ENCODE data around the gene USF1. TPM values are rescaled to one million over a fixed set of nuclear protein-coding genes. Genes with fewer than 3 reads are reported as not detected.

The USF1 gene
- total RNA-seq, 2 experiments from 2014 or later, result 60.9 to 83.1 TPM

DNA sequence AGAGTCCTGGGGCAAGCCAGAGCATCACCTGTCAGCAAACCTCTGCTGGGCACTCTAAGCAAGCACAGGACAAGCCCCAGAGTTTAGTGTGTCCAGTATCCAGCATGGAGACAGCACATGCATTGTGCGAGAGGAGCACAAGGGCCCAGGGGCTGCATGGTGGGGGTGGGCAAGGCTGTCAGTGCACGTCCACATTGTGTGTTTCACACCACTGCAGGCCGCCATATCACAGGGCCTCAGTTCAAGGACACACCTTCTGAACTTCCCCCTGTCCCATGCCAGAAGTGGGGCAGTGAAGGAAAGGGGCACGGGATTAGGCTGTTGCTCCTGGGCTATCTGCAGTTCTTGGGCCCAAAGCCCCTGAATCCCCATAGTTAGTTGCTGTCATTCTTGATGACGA is 6.2 kb downstream of the USF1 start:
- ChIA-PET CTCF (ENCODE audit: unreplicated experiment) (interaction anchor here (1.2 kb wide), 1 partner anchor 18 kb away, joined by 3 read pairs; the partner anchor contains the start of gene F11R), POLR2A (interaction anchor here (1.3 to 1.9 kb wide), 3 partner anchors 7 to 26 kb away, joined by 3 to 7 read pairs (median 4); no protein-coding TSS in a partner anchor)
- TF ChIP-seq EZH2phosphoT487 (IDR thresholded peaks at IDR 0.05; ENCODE audit: borderline replicate concordance, low read depth, low read length), result no peak
- TF ChIP-seq, protein P1, sequence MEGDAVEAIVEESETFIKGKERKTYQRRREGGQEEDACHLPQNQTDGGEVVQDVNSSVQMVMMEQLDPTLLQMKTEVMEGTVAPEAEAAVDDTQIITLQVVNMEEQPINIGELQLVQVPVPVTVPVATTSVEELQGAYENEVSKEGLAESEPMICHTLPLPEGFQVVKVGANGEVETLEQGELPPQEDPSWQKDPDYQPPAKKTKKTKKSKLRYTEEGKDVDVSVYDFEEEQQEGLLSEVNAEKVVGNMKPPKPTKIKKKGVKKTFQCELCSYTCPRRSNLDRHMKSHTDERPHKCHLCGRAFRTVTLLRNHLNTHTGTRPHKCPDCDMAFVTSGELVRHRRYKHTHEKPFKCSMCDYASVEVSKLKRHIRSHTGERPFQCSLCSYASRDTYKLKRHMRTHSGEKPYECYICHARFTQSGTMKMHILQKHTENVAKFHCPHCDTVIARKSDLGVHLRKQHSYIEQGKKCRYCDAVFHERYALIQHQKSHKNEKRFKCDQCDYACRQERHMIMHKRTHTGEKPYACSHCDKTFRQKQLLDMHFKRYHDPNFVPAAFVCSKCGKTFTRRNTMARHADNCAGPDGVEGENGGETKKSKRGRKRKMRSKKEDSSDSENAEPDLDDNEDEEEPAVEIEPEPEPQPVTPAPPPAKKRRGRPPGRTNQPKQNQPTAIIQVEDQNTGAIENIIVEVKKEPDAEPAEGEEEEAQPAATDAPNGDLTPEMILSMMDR (conservative IDR thresholded peaks at IDR 0.05; ENCODE audit: low read length), result no peak
- H3K9me2 ChIP-seq (ENCODE audit: insufficient read depth, low read length), result no peaks in the 10 kb centered on the region
- H3K27ac ChIP-seq (ENCODE audit: low read depth, low read length, poor library complexity, severe bottlenecking), result peak overlapping the region; percentile 57
- no peaks in the 10 kb centered on the region; the same call in 1 of the 2 replicates for H3K9me3 ChIP-seq (ENCODE audit: low read length)
- no peak overlapping the region for H2AFZ ChIP-seq (ENCODE audit: low read length)
- peak overlapping the region; percentile 81 for H3K4me3 ChIP-seq (ENCODE audit: low read depth, low read length, poor library complexity, severe bottlenecking)
- intact Hi-C loops (cut with micrococcal nuclease; ENCODE audit: unreplicated experiment), result loop anchor here (2.0 kb wide), 1 partner anchor 43 kb away; no protein-coding TSS in a partner anchor
- peaks cover 74% of the 10 kb centered on the region for H3K4me1 ChIP-seq (ENCODE audit: insufficient read depth, low read length, poor library complexity, severe bottlenecking)
- DNase-seq (ENCODE audit: low spot score), result no peak
- peak overlapping the region; percentile 92 for H3K4me2 ChIP-seq (ENCODE audit: low read length)
- peaks cover 64% of the 10 kb centered on the region for H3K36me3 ChIP-seq (ENCODE audit: insufficient read depth, low read length)
- H4K20me1 ChIP-seq (ENCODE audit: insufficient read depth, low read length), result no peaks in the 10 kb centered on the region
- peaks cover 25% of the 10 kb centered on the region; the same call in 1 of the 2 replicates for H3K79me2 ChIP-seq (ENCODE audit: insufficient read depth, low read depth, low read length)
- BruUV-seq (replicated peaks), result no TSS peak

DNA sequence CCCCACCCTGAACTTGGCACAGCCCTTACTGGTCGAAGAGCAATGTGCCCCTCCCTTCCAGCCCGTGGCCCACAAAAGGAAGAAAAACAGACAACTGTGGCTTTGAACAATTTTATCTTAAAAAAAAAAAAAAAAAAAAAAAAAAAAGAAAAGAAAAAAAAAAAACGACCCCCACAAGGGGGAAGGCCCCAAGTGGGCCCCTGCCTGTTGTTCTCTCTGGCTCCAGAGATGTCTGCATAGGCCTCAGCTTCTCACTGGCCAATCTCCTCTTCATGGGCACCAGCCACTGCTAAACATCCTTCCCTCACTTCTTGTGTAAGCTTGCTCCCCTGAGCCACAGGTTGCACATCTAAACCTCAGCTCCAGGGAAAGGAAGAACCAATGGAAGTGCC is 6.6 kb downstream of the USF1 start:
- CTCF ChIA-PET (ENCODE audit: unreplicated experiment), result interaction anchor here (1.2 kb wide), 1 partner anchor 18 kb away, joined by 3 read pairs; the partner anchor contains the start of gene F11R
- H3K79me2 ChIP-seq (ENCODE audit: insufficient read depth, low read depth, low read length), result peaks cover 21% of the 10 kb centered on the region; the same call in 1 of the 2 replicates

More for the DNA sequence above, 6.6 kb downstream of the USF1 start:
- POLR2A ChIA-PET, result interaction anchor here (0.6 to 1.9 kb wide), 5 partner anchors 8 to 366 kb away, joined by 3 to 7 read pairs (median 4); partner anchors contain the start of gene ARHGAP30
- no peaks in the 10 kb centered on the region for H4K20me1 ChIP-seq (ENCODE audit: insufficient read depth, low read length)
- intact Hi-C loops (cut with micrococcal nuclease; ENCODE audit: unreplicated experiment), result loop anchor here (2.0 kb wide), 1 partner anchor 42 kb away; no protein-coding TSS in a partner anchor
- DNase-seq (ENCODE audit: low spot score), result no peak
- H3K4me1 ChIP-seq (ENCODE audit: insufficient read depth, low read length, poor library complexity, severe bottlenecking), result peaks cover 71% of the 10 kb centered on the region
- H3K4me2 ChIP-seq (ENCODE audit: low read length), result peak overlapping the region; percentile 92
- no peak for TF ChIP-seq EZH2phosphoT487 (IDR thresholded peaks at IDR 0.05; ENCODE audit: borderline replicate concordance, low read depth, low read length)
- TF ChIP-seq, protein P1 (conservative IDR thresholded peaks at IDR 0.05; ENCODE audit: low read length), result no peak
- peak overlapping the region; percentile 14 for H2AFZ ChIP-seq (ENCODE audit: low read length)
- H3K9me3 ChIP-seq (ENCODE audit: low read length), result no peaks in the 10 kb centered on the region; the same call in 1 of the 2 replicates
- BruUV-seq (replicated peaks), result no TSS peak
- no peaks in the 10 kb centered on the region for H3K9me2 ChIP-seq (ENCODE audit: insufficient read depth, low read length)
- peak overlapping the region; percentile 81 for H3K4me3 ChIP-seq (ENCODE audit: low read depth, low read length, poor library complexity, severe bottlenecking)
- peaks cover 64% of the 10 kb centered on the region for H3K36me3 ChIP-seq (ENCODE audit: insufficient read depth, low read length)
- H3K27ac ChIP-seq (ENCODE audit: low read depth, low read length, poor library complexity, severe bottlenecking), result peak overlapping the region; percentile 57
